Panc1 (cell line): ENCODE data around the gene DPYD. TPM values are rescaled to one million over a fixed set of nuclear protein-coding genes. Genes with fewer than 3 reads are reported as not detected.
"Not testable (repeated sequence)": the region's sequence is repeated elsewhere in the genome, so short reads cannot be mapped to it uniquely, and the experiment has no call there.

Experiments used
- ATAC-seq: fragments of 200-7000 bp; cut with Tn5 transposase; 2 replicates; pipeline ENCODE4 v1.9.1; 2020; ENCODE audit warnings: mild to moderate bottlenecking, moderate library complexity
- BruUV-seq: library from RNA; stranded (reverse); fragments of 400-500 nt; replicated peaks from 2 replicates; lab custom pipeline; 2021; lab: Mats Ljungman, UMichigan
- CTCF ChIA-PET: fragments of 300-600 bp; sonication (Branson Sonifier 250); formaldehyde crosslinking; loops from one replicate; lab custom pipeline; 2022; ENCODE audit warnings: antibody characterized with exemption; lab: Charles Lee
- POLR2A ChIA-PET: fragments of 300-600 bp; sonication (Branson Sonifier 250); formaldehyde crosslinking; loops from one replicate; lab custom pipeline; 2022; ENCODE audit warnings: antibody characterized with exemption; lab: Charles Lee
- DNase-seq: peaks from one replicate; pipeline ENCODE4 v3.0.0-alpha.2; 2010; ENCODE audit warnings: low read depth, low spot score
- H3K27ac ChIP-seq: 2 replicates; pipeline ENCODE4 v1.5.1; 2011; ENCODE audit warnings: mild to moderate bottlenecking, low read length, inconsistent platforms
- H3K27me3 ChIP-seq: fragments of 200-500 bp; sonication (Bioruptor generic); 2 replicates; pipeline ENCODE4 v1.6.0; 2014; ENCODE audit warnings: low read length, inconsistent platforms; ENCODE audit not compliant: control insufficient read depth, insufficient read depth
- H3K36me3 ChIP-seq: fragments of 200-500 bp; sonication (Bioruptor generic); 2 replicates; pipeline ENCODE4 v1.5.1; 2014; ENCODE audit warnings: inconsistent platforms, mild to moderate bottlenecking, low read length, moderate library complexity; ENCODE audit not compliant: control insufficient read depth, insufficient read depth
- H3K4me1 ChIP-seq: 2 replicates; pipeline ENCODE4 v1.5.1; 2011; ENCODE audit warnings: inconsistent platforms, mild to moderate bottlenecking, low read length, moderate library complexity; ENCODE audit not compliant: control insufficient read depth, insufficient read depth
- H3K4me3 ChIP-seq, 2 experiments: 2 replicates each; pipeline ENCODE4 v1.5.1; 2011 to 2012; ENCODE audit warnings: low read depth in 2 of 2, low read length in 2 of 2, mild to moderate bottlenecking in 2 of 2, inconsistent platforms in 1 of 2, moderate library complexity in 1 of 2
- H3K9me3 ChIP-seq: fragments of 200-500 bp; sonication (Bioruptor generic); 2 replicates; pipeline ENCODE4 v1.5.1; 2014; ENCODE audit warnings: low read depth, mild to moderate bottlenecking, inconsistent platforms, low read length, moderate library complexity; ENCODE audit not compliant: control insufficient read depth, insufficient read depth
- CTCF ChIP-seq: fragments of 450-650 bp; IDR thresholded peaks from 2 replicates; pipeline ENCODE4 v1.5.1; 2017; ENCODE audit warnings: mild to moderate bottlenecking
- POLR2AphosphoS5 ChIP-seq: IDR thresholded peaks from 2 replicates; pipeline ENCODE4 v1.6.1; 2012; ENCODE audit warnings: mild to moderate bottlenecking, low read depth, low read length, moderate library complexity
- REST ChIP-seq, 2 experiments: IDR thresholded peaks; 2 replicates each; pipeline ENCODE4 v1.6.1; 2011 to 2012; ENCODE audit warnings: low read depth in 2 of 2, control low read depth in 1 of 2, low read length in 1 of 2, mild to moderate bottlenecking in 1 of 2, moderate library complexity in 1 of 2; ENCODE audit not compliant: insufficient read depth in 1 of 2
- SIN3A ChIP-seq: IDR thresholded peaks from 2 replicates; pipeline ENCODE4 v1.6.1; 2012; ENCODE audit warnings: low read depth, mild to moderate bottlenecking, low read length, moderate library complexity, borderline replicate concordance; ENCODE audit not compliant: insufficient read depth
- TCF7L2 ChIP-seq: IDR thresholded peaks from 2 replicates; pipeline ENCODE4 v1.6.1; 2011; ENCODE audit warnings: mild to moderate bottlenecking, low read depth, low read length, inconsistent platforms
- in situ Hi-C: cut with HindIII; loops from 2 replicates; pipeline ENCODE4 v1.10.0; 2016; ENCODE audit warnings: low sequenced_read_pairs, low pct_unique_long_range_greater_than_20kb
- intact Hi-C: fragments of 100-400 bp; cut with micrococcal nuclease; formaldehyde crosslinking; loops from one replicate; pipeline ENCODE4 v1.10.0; 2022; ENCODE audit not compliant: unreplicated experiment
- total RNA-seq: library from RNA; stranded (reverse); gene quantifications from one replicate; pipeline ENCODE4 v1.2.1, GENCODE V29; 2021; ENCODE audit not compliant: unreplicated experiment

Gene DPYD
- total RNA-seq, 1 experiment from 2014 or later = 2.0 TPM

- no TSS peak for BruUV-seq
- Histone ChIP-seq H3K4me1 (no peaks in the 10 kb centered on the region), H3K9me3 (no peaks in the 10 kb centered on the region), H3K4me3 (no peak overlapping the region), H3K27me3 (no peaks in the 10 kb centered on the region), H3K27ac (no peak overlapping the region), H3K36me3 (no peaks in the 10 kb centered on the region)
- ATAC-seq (no peak), DNase-seq (no peak)
- TF ChIP-seq TCF7L2 (no peak), SIN3A (no peak), REST (IDR thresholded peaks at IDR 0.05; ENCODE audit: insufficient read depth in 1 of 2, low read depth in 2 of 2, low read length in 1 of 2) (no peak), CTCF (no peak)
- in situ Hi-C loops = no loop called here
- CTCF ChIA-PET = no interaction called here
- POLR2A ChIA-PET = no interaction called here
- intact Hi-C loops = no loop called here
Observed at GRCh38 chr1:97238816-97239215, 682.0 kb downstream of the DPYD start.

- ATAC-seq, in situ Hi-C loops, H3K27me3 ChIP-seq, DNase-seq, BruUV-seq, CTCF ChIA-PET, H3K27ac ChIP-seq, H3K4me3 ChIP-seq, H3K36me3 ChIP-seq, H3K4me1 ChIP-seq, H3K9me3 ChIP-seq, POLR2A ChIA-PET, intact Hi-C loops: not testable (repeated sequence)
Observed at GRCh38 chr1:97231354-97231753, 689.5 kb downstream of the DPYD start.

- no peaks in the 10 kb centered on the region for H3K9me3 ChIP-seq
- DNase-seq (no peak), ATAC-seq (no peak)
- CTCF ChIA-PET = no interaction called here
- H3K36me3 ChIP-seq = no peaks in the 10 kb centered on the region
- intact Hi-C loops (no loop called here), in situ Hi-C loops (no loop called here)
- POLR2A ChIA-PET = no interaction called here
- no peak overlapping the region for H3K4me3 ChIP-seq
- no peaks in the 10 kb centered on the region for H3K27me3 ChIP-seq
- no TSS peak for BruUV-seq
- no peaks in the 10 kb centered on the region for H3K4me1 ChIP-seq
- no peak overlapping the region for H3K27ac ChIP-seq
- TF ChIP-seq POLR2AphosphoS5 (no peak), REST (IDR thresholded peaks at IDR 0.05; ENCODE audit: insufficient read depth in 1 of 2, low read depth in 2 of 2, low read length in 1 of 2) (no peak), TCF7L2 (no peak), SIN3A (no peak), CTCF (no peak)
Observed at GRCh38 chr1:97212671-97213070, 708.2 kb downstream of the DPYD start.
